ENCODE measurements around the gene PCGF3.
"Not testable (repeated sequence)": the region's sequence is repeated elsewhere in the genome, so short reads cannot be mapped to it uniquely, and the experiment has no call there.

Gene PCGF3

GRCh38 chr4:763922-764321, 58.3 kb downstream of the PCGF3 start:
- no peak for DNase-seq (ENCODE audit: low read depth in 2 of 2)

- no peak for DNase-seq (ENCODE audit: low read depth in 2 of 2)
These were observed 59.0 kb downstream of the PCGF3 start for GRCh38 chr4:764405-765169.

- no peak for DNase-seq (ENCODE audit: low read depth in 2 of 2)
These were observed 60.5 kb downstream of the PCGF3 start for GRCh38 chr4:766152-766515.

- DNase-seq (ENCODE audit: low read depth in 2 of 2): no peak
These were observed 61.1 kb downstream of the PCGF3 start for GRCh38 chr4:766559-767283.

GRCh38 chr4:768076-768475, 62.4 kb downstream of the PCGF3 start:
- no peak for DNase-seq (ENCODE audit: low read depth in 2 of 2)

GRCh38 chr4:768995-769394, 63.4 kb downstream of the PCGF3 start:
- no peak for DNase-seq (ENCODE audit: low read depth in 2 of 2)

GRCh38 chr4:769511-769910, 63.9 kb downstream of the PCGF3 start:
- no peak for DNase-seq (ENCODE audit: low read depth in 2 of 2)

GRCh38 chr4:770022-770421, 64.4 kb downstream of the PCGF3 start:
- DNase-seq (ENCODE audit: low read depth in 2 of 2): no peak

- no peak for DNase-seq (ENCODE audit: low read depth in 2 of 2)
These were observed 65.8 kb downstream of the PCGF3 start for GRCh38 chr4:771464-771863.

GRCh38 chr4:772118-772517, 66.5 kb downstream of the PCGF3 start:
- no peak for DNase-seq (ENCODE audit: low read depth in 2 of 2)

GRCh38 chr4:772776-773175, 67.1 kb downstream of the PCGF3 start:
- DNase-seq (ENCODE audit: low read depth in 2 of 2): no peak

GRCh38 chr4:773214-773613, 67.6 kb downstream of the PCGF3 start:
- no peak for DNase-seq (ENCODE audit: low read depth in 2 of 2)

- not testable (repeated sequence) for DNase-seq (ENCODE audit: low read depth in 2 of 2)
These were observed 68.9 kb downstream of the PCGF3 start for GRCh38 chr4:774419-775092.

- not testable (repeated sequence) for DNase-seq (ENCODE audit: low read depth in 2 of 2)
These were observed 69.9 kb downstream of the PCGF3 start for GRCh38 chr4:775485-775884.

- no peak for DNase-seq (ENCODE audit: low read depth in 2 of 2)
These were observed 71.3 kb downstream of the PCGF3 start for GRCh38 chr4:776743-777441.

- no peak for DNase-seq (ENCODE audit: low read depth in 2 of 2)
These were observed 72.1 kb downstream of the PCGF3 start for GRCh38 chr4:777520-778262.

GRCh38 chr4:779555-779954, 73.9 kb downstream of the PCGF3 start:
- no peak for DNase-seq (ENCODE audit: low read depth in 2 of 2)

- DNase-seq (ENCODE audit: low read depth in 2 of 2): not testable (repeated sequence)
These were observed 74.6 kb downstream of the PCGF3 start for GRCh38 chr4:780255-780654.

GRCh38 chr4:780716-781492, 75.3 kb downstream of the PCGF3 start:
- DNase-seq (ENCODE audit: low read depth in 2 of 2): no peak

- DNase-seq (ENCODE audit: low read depth in 2 of 2): peak; percentile 96 to 98
These were observed 76.0 kb downstream of the PCGF3 start for GRCh38 chr4:781493-782216.
